ENCODE data around the gene SYT8.
"Not testable (repeated sequence)": the region's sequence is repeated elsewhere in the genome, so short reads cannot be mapped to it uniquely, and the experiment has no call there.

The SYT8 gene, protein sequence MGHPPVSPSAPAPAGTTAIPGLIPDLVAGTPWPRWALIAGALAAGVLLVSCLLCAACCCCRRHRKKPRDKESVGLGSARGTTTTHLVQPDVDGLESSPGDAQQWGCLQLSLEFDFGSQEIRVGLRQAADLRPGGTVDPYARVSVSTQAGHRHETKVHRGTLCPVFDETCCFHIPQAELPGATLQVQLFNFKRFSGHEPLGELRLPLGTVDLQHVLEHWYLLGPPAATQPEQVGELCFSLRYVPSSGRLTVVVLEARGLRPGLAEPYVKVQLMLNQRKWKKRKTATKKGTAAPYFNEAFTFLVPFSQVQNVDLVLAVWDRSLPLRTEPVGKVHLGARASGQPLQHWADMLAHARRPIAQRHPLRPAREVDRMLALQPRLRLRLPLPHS

GRCh38 chr11:1834779-1835670 is at the start of gene SYT8:
Gene SYT8, plus strand, starts transcription at chr11:1834990. Its CDS starts 116 bp downstream, at chr11:1835106.
- no peak for DNase-seq (ENCODE audit: low read depth)

DNA sequence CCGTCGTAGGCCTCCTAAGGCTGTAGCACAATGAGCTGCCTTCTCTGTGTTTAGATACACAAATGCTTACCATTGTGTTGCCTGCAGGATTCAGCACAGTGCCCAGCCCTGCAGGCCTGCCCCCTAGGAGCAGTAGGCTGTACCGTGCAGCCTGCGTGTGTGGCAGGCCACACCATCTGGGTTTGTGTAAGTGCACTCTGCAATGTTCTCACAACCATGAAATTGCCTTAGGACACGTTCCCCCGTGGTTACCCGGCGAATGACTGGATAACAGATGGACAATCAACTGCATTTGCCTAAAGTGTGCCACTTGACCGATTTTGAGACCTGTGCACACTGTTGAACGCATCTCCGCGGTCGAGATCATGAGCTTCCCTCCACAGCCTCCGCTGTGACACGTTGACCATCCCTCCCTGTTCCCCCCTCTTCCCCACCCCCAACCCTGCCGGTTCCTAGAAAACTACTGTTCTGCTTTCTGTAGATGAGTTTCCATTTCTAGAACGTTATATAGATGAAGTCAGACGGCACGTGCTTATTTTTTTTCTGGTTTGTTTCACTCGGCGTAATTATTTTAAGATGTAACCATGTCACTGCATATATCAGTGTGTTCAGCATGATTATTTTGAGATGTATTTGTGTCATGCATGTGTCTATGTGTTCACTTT is 48.9 kb upstream of the SYT8 start:
- DNase-seq (ENCODE audit: low read depth), result no peak

DNA sequence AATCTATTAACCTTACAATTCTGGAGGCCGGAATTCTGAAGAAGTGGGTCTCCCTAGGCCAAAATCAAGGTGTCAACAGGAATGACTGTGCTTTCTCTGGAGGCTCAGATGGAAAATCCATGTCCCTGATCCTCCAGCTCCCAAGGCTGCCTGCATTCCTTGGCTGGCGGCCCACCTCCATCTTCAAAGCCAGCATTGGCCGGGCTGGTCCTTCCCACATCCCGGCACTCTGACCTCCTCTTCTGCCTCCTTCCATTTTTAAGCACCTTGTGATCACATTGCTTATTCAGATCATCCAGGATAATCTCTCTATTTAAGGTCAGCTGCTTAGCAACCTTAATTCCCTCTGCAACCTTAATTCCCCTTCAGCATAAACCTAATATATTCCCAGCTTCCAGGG is 48.3 kb upstream of the SYT8 start:
- DNase-seq (ENCODE audit: low read depth), result no peak

- no peak for DNase-seq (ENCODE audit: low read depth)
Observed at GRCh38 chr11:1791912-1792311, 42.9 kb upstream of the SYT8 start.

DNA sequence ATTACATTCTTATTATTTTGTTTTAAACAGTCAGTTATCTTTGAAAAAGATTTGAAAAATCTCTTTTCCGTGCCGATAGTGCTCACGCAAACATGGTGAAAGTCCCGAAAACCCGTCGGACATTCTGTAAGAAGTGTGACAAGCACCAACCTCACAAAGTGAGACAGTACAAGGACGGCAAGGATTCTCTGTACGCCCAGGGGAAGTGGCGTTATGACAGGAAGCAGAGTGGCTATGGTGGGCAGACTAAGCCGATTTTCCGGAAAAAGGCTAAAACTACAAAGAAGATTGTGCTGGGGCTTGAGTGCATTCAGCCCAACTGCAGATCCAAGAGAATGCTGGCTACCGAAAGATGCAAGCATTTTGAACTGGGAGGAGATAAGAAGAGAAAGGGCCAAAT is 42.3 kb upstream of the SYT8 start:
- no peak for DNase-seq (ENCODE audit: low read depth)

DNA sequence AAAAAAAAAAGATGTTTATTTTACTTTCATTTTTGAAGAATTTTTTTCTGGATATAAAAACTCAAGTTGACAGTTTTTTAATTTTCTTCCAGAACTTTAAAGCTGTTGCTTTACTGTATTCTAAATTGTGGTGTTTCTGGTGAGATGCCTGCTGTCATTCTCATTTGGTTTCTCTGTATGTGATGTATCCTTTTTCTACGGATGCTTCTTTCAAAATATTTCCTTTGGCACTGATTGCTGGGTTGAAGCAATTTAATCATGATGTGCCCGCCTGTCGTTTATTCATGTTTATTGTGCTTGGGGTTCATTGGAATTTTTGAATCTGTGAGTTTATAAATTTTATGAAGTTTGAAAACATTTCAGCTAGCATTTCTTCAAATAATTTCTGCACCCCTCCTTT is 41.7 kb upstream of the SYT8 start:
- DNase-seq (ENCODE audit: low read depth), result no peak

GRCh38 chr11:1796413-1797011 is 38.3 kb upstream of the SYT8 start:
- DNase-seq (ENCODE audit: low read depth), result no peak

DNA sequence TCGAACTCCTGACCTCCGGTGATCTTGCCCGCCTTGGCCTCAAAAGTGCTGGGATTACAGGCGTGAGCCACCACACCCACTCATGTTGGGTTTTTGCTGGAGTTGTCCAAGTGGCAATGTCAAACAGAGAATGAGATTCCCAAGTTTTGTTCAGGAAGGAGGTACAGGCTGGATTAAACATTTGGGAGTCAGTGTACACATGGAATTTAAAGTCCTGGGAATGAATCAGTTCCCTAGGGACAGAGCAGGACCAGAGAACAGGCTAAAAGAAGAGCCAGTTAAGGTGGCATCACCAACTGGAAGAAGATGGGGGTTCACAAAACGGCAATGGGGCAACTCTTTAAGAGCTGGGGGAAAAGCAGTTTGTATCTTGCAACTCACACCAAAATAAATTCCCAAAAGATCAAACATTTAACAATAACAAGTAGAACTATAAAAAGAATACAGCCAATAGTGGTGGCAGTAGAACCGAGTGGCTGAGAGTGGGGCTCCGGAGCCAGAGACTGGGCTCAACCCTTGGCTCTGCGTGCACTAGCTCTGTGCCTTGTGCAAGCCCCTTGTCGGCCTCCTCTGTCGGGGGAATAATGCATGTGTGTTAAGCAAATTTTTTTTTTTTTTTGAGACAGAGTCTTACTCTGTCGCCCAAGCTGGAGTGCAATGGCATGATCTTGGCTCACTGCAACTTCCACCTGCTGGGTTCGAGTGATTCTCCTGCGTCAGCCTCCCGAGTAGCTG is 37.2 kb upstream of the SYT8 start:
- DNase-seq (ENCODE audit: low read depth), result no peak

DNA sequence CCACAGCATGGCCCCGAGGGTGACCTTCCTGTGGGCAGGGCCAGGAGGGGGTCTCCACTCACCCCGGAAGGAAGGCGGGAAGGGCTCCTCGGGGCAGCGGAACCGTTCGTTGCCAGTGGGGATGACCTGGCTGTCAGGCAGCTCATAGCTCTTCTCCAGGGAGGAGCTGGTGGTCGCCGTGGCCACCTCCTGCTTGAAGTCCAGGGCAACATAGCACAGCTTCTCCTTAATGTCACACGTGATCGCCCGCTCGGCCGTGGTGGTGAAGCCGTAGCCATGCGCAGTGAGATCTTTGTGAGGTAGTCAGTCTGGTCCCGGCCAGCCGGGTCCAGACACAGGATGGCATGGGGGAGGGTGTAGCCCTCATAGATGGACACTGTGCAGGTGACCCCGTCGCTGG is 31.5 kb upstream of the SYT8 start:
- DNase-seq (ENCODE audit: low read depth), result no peak

DNA sequence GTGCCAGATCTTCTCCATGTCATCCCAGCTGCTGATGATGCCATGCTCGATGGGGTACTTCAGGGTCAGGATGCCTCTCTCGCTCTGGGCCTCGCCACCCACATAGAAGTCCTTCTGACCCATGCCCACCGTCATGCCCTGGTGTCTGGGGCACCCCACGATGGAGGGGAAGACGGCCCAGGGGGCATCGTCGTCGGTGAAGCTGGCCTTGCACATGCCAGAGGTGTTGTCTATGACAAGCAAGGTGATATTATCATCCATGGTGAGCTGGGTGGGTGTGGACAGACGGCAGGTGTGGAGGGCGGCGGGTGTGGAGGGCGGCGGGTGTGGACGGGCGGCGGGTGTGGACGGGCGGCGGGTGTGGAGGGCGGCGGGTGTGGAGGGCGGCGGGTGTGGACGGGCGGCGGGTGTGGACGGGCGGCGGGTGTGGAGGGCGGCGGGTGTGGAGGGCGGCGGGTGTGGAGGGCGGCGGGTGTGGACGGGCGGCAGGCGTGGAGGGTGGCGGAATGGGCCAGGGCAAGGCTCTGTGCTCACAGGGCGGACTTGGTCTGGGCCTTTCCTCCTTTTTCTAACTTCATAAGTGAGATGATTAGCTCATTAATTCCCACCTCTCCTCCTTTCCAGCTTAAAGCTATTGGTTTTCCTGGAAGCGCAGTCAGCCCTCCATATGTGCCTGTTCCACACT is 30.8 kb upstream of the SYT8 start:
- DNase-seq (ENCODE audit: low read depth), result not testable (repeated sequence)

DNA sequence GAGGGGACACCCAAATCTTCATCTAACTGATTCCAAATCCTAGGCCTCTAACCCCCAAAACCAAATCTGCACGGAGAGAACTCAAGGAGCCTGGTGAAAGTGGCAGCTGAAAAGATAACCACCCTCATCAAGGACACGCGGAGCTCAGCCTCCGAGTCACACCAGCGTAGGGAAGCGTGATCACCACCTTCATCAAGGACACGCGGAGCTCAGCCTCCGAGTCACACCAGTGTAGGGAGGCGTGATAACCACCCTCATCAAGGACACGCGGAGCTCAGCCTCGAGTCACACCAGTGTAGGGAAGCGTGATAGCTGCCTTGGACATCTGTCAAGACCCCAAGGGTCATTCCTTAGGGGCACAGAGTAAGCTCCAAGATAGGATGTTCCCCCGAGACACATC is 29.3 kb upstream of the SYT8 start:
- DNase-seq (ENCODE audit: low read depth), result no peak

- DNase-seq (ENCODE audit: low read depth), result no peak
Observed at GRCh38 chr11:1807264-1807995, 27.4 kb upstream of the SYT8 start.

DNA sequence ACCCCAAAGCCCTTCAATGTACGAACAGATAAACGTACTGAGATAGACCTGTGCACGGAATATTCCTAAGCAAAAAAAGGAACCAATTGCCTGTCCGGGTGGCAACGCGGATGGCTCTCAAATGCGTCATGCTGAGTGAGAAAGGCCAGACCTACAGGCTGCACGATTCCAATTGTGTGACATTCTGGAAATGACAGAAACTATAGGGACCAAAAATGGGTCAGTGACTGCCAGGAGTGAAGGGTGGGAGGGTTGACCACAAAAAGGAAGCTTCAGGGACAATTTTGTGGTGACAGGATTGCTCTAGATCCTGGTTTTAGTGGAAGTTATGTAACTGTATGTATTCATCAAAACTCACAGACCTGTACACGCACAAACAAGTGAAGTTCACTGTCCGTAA is 24.0 kb upstream of the SYT8 start:
- no peak for DNase-seq (ENCODE audit: low read depth)

DNA sequence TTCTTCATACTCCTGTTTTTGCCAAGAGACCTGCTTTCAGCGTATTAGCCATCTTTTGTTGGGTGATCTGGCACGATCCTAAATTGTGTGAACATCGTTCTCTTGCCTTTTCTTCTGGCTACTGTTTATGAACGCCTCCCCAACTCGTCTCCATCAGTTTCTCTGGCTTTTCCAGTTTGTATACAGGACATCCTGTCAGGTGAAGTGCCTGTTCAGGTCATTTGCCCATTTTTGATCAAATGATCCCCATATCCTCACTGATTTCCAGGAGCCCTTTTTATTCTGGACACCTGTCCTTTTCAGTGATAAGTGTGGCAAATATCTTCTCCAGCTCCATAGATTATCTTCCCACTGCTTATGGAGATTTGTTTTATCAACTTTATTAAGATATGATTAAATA is 22.5 kb upstream of the SYT8 start:
- DNase-seq (ENCODE audit: low read depth), result no peak

- DNase-seq (ENCODE audit: low read depth), result no peak
Observed at GRCh38 chr11:1812801-1813200, 22.0 kb upstream of the SYT8 start.

GRCh38 chr11:1813356-1813755 is 21.4 kb upstream of the SYT8 start:
- not testable (repeated sequence) for DNase-seq (ENCODE audit: low read depth)

DNA sequence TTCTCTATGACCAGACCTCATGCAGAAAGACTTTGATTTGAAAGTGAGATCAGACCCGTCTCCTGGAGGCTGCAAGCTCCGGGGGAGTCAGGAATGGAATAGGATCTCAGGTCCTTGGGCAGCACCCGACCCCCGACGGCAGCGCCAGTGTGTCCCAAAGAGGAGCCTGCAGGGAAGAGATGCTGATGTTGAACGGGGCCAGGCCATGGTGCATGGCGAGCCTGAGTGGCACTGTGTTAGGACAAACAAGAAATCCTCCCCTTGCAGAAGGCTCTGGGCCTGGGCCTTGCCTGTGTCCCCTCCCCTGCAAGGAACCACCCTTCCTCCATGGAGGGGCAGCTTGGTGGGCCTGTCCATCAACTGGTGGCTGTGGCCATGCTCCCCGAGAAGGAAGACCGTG is 20.1 kb upstream of the SYT8 start:
- no peak for DNase-seq (ENCODE audit: low read depth)

DNA sequence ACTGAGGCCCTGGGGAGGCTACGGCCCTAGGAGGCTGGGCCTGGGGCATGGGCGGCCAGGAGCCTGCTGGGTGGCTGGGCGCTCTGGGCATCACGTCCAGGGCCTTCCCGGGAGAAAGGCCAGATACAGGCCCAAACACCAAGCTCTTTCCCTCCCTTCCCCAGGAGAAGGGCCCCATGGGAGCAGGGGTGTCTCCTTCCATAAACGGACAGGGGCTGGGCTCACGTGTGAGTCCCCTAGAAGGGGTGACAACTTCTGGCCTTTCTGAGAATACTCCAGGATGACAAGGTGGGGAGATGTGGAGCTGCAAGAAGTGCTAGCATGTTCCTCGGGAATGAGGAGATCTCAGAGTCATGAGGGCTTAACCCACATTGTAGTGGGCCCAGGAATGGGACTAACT is 19.5 kb upstream of the SYT8 start:
- no peak for DNase-seq (ENCODE audit: low read depth)

DNA sequence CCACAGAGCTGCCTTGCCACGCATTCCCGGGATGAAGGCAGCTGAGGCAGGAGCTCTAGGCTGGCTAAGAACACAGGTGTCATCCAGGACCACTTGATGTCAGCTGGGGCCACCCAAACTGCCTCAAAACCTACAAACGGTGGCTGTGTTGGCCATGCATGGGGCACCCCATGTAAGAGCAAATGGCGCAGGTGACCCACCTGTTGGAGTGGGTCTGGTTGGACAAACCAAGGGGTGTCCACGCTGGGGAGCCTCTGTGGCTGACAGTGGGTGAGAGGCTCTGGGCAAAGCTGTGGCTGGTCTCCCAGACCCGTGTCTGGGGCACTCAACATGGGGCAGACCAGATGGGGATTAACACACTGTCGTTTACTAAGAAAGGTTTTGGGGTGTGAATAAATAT is 19.0 kb upstream of the SYT8 start:
- DNase-seq (ENCODE audit: low read depth), result no peak

DNA sequence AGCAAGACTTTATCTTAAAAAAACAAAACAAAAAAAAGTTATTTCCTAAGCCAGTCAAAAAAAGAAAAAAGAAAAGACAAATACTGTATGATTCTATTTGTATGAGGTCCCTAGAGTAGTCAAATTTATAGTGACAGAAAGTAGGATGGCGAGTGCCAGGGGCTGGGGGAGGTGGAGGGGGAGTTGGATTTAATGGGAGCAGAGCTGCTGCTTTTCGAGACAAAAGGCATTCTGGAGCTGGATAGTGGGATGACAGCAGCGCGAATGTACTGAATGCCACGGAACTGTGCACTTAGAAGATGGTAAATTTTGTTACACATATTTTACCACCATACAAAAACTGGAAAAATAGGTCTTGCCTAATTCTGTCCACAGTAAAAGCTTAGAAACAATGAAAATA is 17.8 kb upstream of the SYT8 start:
- DNase-seq (ENCODE audit: low read depth), result no peak
